ENCODE results near the gene PHF14.

- no peak for TF ChIP-seq EZH2 (IDR thresholded peaks at IDR 0.05; ENCODE audit: insufficient read depth, poor library complexity, severe bottlenecking)
- no peak for TF ChIP-seq EZH2phosphoT487 (IDR thresholded peaks at IDR 0.05; ENCODE audit: insufficient read depth, low read depth)
These were observed 108.4 kb downstream of the PHF14 start for GRCh38 chr7:11082121-11082520.

Data from GM23248 (cell line).